ENCODE results near the gene LAMB3. TPM values are rescaled to one million over a fixed set of nuclear protein-coding genes. Genes with fewer than 3 reads are reported as not detected.

The LAMB3 gene
- total RNA-seq, 2 experiments from 2014 or later: 0.60 to 0.70 TPM

DNA sequence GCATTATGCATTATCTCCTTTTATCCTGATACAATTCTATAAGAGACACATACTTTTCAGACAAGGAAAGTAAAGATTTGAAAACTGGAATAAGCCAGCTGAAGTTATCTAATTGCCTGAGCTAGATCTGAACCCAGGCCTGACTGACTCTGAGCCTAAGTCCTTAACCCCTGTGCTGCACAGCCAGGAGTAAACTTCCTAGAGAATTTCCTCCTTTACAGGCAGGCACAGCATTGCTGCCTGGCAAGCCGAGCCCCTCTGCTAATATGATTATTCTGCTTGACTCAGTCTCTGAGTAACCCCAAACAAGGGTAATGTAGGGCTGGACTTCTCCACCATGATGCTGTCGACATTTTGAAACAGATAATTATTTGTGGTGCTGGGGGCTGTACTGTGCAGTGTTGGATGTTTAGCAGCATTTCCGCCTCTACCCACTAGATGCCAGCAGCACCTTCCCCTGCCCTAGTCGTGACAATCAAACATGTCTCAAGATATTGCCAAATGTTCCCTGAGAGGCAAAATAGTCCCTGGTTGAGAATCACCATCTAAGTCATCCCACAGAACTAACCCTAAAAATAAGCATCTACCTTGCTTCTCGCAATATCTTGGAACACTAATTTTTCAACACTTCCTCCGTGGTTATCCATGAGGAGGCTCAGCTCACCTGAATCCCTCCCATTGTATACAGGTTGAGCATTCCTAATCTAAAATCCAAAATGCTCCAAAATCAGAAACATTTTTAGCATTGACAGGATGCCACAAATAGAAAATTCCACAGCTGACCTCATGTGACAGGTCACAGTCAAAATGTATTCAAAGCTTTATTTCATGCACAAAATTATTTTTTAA is 50.2 kb downstream of the LAMB3 start:
- H3K9me3 Mint-ChIP-seq: no peaks in the 10 kb centered on the region
- H3K27ac Mint-ChIP-seq: no peak overlapping the region
- ATAC-seq (peak; percentile 97), DNase-seq (peak; percentile 63)
- no peak overlapping the region for H3K4me3 Mint-ChIP-seq
- intact Hi-C loops (cut with micrococcal nuclease): loop anchor here (1.0 to 10.0 kb wide), 2 partner anchors 91 to 143 kb away; no protein-coding TSS in a partner anchor
- ChIA-PET POLR2A (no interaction called here), CTCF (interaction anchor here (0.8 to 2.8 kb wide), 9 partner anchors 22 to 147 kb away, joined by 3 to 15 read pairs (median 7); no protein-coding TSS in a partner anchor)
- H3K36me3 Mint-ChIP-seq (ENCODE audit: low read depth): no peaks in the 10 kb centered on the region
- H3K27me3 Mint-ChIP-seq: peaks cover 13% of the 10 kb centered on the region
- H3K4me1 Mint-ChIP-seq (ENCODE audit: low read depth): no peaks in the 10 kb centered on the region
- TF ChIP-seq, protein P1, sequence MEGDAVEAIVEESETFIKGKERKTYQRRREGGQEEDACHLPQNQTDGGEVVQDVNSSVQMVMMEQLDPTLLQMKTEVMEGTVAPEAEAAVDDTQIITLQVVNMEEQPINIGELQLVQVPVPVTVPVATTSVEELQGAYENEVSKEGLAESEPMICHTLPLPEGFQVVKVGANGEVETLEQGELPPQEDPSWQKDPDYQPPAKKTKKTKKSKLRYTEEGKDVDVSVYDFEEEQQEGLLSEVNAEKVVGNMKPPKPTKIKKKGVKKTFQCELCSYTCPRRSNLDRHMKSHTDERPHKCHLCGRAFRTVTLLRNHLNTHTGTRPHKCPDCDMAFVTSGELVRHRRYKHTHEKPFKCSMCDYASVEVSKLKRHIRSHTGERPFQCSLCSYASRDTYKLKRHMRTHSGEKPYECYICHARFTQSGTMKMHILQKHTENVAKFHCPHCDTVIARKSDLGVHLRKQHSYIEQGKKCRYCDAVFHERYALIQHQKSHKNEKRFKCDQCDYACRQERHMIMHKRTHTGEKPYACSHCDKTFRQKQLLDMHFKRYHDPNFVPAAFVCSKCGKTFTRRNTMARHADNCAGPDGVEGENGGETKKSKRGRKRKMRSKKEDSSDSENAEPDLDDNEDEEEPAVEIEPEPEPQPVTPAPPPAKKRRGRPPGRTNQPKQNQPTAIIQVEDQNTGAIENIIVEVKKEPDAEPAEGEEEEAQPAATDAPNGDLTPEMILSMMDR (IDR thresholded peaks at IDR 0.05): peak; percentile 62

DNA sequence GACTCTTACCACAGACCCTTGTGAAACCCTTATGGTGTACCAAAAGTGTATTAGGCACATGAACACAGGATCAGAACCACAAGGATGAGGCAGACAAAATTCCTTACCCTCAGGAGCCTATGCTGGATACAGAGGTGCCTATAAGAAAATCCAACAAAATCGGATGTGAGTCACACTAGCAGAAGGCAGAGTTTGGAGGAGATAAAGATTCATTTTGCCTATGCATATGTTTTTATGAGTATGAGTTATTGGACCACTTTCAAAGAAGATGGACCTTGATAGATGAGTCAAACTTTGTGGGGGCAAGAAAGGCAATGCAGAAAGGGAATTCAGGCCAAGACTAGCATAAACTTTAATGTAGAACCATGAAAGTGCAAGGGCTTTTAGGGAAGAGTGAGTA is 51.7 kb downstream of the LAMB3 start:
- Mint-ChIP-seq H3K27me3 (peaks cover 14% of the 10 kb centered on the region), H3K27ac (no peak overlapping the region), H3K9me3 (no peaks in the 10 kb centered on the region), H3K4me3 (no peak overlapping the region), H3K4me1 (ENCODE audit: low read depth) (no peaks in the 10 kb centered on the region), H3K36me3 (ENCODE audit: low read depth) (no peaks in the 10 kb centered on the region)
- ChIA-PET POLR2A (interaction anchor here (0.8 kb wide), 1 partner anchor 11 kb away, joined by 3 read pairs; no protein-coding TSS in a partner anchor), CTCF (interaction anchor here (0.7 to 1.4 kb wide), 2 partner anchors 19 to 148 kb away, joined by 3 to 5 read pairs; no protein-coding TSS in a partner anchor)
- intact Hi-C loops (cut with micrococcal nuclease): loop anchor here (10.0 kb wide), 1 partner anchor 144 kb away; no protein-coding TSS in a partner anchor
- no peak for DNase-seq
- ATAC-seq: no peak
- TF ChIP-seq, protein P1 (IDR thresholded peaks at IDR 0.05): no peak

DNA sequence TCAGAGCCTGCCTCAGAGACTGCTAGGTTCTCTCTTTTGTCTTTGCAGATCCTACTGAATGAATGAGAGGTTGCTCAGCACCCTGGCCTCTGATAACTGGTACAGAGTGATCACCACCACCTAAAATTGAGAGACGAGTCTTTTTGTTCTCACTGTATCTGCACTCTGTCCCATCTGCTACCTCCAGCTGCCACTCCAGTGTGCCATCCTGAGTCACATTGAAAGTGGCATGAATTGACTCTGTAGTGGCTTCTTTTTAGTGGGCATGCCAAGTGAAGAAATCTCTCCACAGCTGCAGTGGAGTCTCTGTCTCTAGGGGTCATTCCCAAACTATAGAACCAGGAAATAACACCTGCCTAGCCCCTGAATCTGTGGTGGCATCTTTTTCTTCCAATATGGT is 54.0 kb downstream of the LAMB3 start:
- Mint-ChIP-seq H3K4me1 (ENCODE audit: low read depth) (no peaks in the 10 kb centered on the region), H3K27me3 (peaks cover 19% of the 10 kb centered on the region), H3K36me3 (ENCODE audit: low read depth) (no peaks in the 10 kb centered on the region), H3K4me3 (no peak overlapping the region), H3K27ac (no peak overlapping the region), H3K9me3 (no peaks in the 10 kb centered on the region)
- TF ChIP-seq, protein P1 (IDR thresholded peaks at IDR 0.05): no peak
- POLR2A ChIA-PET: no interaction called here
- ATAC-seq (no peak), DNase-seq (no peak)
- CTCF ChIA-PET: interaction anchor here (1.0 to 1.6 kb wide), 3 partner anchors 12 to 29 kb away, joined by 6 read pairs; no protein-coding TSS in a partner anchor
- intact Hi-C loops (cut with micrococcal nuclease): no loop called here

DNA sequence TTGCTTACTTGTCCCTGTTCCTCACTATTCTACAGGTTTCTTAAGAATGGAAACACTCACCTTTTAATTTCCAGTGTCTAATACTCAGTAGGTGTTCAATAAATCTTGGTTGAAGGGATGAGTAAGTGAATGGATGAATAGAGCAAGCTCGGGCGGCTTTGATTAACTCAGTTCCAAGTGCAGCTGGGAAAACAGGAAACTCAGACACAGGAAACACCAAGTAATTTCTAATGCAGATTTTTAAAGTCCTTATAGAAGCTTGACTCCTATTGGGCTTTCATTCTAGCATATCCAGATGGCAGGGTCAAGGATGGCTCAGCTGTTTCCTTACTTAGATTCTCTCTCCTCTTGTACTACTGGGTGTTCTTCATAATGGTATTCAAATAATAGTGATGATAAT is 54.7 kb downstream of the LAMB3 start:
- Mint-ChIP-seq H3K4me3 (no peak overlapping the region), H3K9me3 (no peaks in the 10 kb centered on the region), H3K36me3 (ENCODE audit: low read depth) (no peaks in the 10 kb centered on the region), H3K27ac (no peak overlapping the region), H3K27me3 (peaks cover 21% of the 10 kb centered on the region), H3K4me1 (ENCODE audit: low read depth) (no peaks in the 10 kb centered on the region)
- ATAC-seq (no peak), DNase-seq (no peak)
- ChIA-PET CTCF (interaction anchor here (1.0 to 1.6 kb wide), 5 partner anchors 11 to 64 kb away, joined by 3 to 6 read pairs (median 6); no protein-coding TSS in a partner anchor), POLR2A (no interaction called here)
- intact Hi-C loops (cut with micrococcal nuclease): no loop called here
- TF ChIP-seq, protein P1 (IDR thresholded peaks at IDR 0.05): no peak
